ENCODE data around the gene DSCAML1. TPM values are rescaled to one million over a fixed set of nuclear protein-coding genes. Genes with fewer than 3 reads are reported as not detected.

DSCAML1 gene
- total RNA-seq, 2 donors from 2014 or later = 0.33 to 1.6 TPM

- no peak for ATAC-seq
- Histone ChIP-seq H3K9me3 (no peaks in the 10 kb centered on the region), H3K27me3 (no peaks in the 10 kb centered on the region), H3K36me3 (replicated peaks in 1 of 2; ENCODE audit: insufficient read depth in 1 of 2, low read depth in 2 of 2) (peaks cover 0 to 10% of the 10 kb centered on the region in 2 donors), H3K4me3 (no peak overlapping the region), H3K27ac (no peak overlapping the region), H3K4me1 (no peaks in the 10 kb centered on the region)
- TF ChIP-seq, protein P1, sequence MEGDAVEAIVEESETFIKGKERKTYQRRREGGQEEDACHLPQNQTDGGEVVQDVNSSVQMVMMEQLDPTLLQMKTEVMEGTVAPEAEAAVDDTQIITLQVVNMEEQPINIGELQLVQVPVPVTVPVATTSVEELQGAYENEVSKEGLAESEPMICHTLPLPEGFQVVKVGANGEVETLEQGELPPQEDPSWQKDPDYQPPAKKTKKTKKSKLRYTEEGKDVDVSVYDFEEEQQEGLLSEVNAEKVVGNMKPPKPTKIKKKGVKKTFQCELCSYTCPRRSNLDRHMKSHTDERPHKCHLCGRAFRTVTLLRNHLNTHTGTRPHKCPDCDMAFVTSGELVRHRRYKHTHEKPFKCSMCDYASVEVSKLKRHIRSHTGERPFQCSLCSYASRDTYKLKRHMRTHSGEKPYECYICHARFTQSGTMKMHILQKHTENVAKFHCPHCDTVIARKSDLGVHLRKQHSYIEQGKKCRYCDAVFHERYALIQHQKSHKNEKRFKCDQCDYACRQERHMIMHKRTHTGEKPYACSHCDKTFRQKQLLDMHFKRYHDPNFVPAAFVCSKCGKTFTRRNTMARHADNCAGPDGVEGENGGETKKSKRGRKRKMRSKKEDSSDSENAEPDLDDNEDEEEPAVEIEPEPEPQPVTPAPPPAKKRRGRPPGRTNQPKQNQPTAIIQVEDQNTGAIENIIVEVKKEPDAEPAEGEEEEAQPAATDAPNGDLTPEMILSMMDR (IDR thresholded peaks at IDR 0.05) = no peak
- no peak for TF ChIP-seq POLR2A (IDR thresholded peaks at IDR 0.05)
- no peak for DNase-seq
- 86 to 95% methylated on average over 7 to 14 of the region's 14 CpGs for WGBS, 2 donors
- intact Hi-C loops (cut with DNase I) = no loop called here
Observed at GRCh38 chr11:117410861-117411710, 385.9 kb downstream of the DSCAML1 start.

DNA sequence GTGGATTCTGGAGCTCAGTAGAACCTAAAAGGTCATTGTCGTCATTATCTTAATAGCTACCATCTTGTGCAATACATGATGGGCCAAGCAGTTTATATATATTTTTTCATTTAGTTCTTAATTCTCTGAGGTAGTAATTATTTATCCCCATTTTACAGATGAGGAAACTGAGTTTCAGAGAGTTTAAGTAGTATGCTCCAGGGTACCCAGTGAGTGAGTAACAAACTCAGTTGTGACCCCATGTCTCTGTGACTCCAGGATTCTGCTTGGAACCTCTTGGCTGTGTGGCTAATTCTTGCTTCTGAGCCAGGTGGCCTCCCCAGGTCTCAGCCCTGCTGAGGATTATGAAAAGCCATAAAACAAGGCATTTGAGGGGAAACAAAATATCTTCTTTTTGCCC lies 386.8 kb downstream of the DSCAML1 start:
- intact Hi-C loops (cut with DNase I) = no loop called here
- DNase-seq = no peak
- peaks cover 0 to 11% of the 10 kb centered on the region in 2 donors for H3K36me3 ChIP-seq (replicated peaks in 1 of 2; ENCODE audit: insufficient read depth in 1 of 2, low read depth in 2 of 2)

GRCh38 chr11:117409511-117409910 lies 387.5 kb downstream of the DSCAML1 start:
- TF ChIP-seq, protein P1 (IDR thresholded peaks at IDR 0.05) = no peak
- TF ChIP-seq POLR2A (IDR thresholded peaks at IDR 0.05) = no peak

More for the DNA sequence above, 386.8 kb downstream of the DSCAML1 start:
- Histone ChIP-seq H3K9me3 (no peaks in the 10 kb centered on the region), H3K4me1 (no peaks in the 10 kb centered on the region), H3K27ac (no peak overlapping the region), H3K4me3 (no peak overlapping the region), H3K27me3 (no peaks in the 10 kb centered on the region)
- TF ChIP-seq, protein P1 (IDR thresholded peaks at IDR 0.05) = no peak
- TF ChIP-seq POLR2A (IDR thresholded peaks at IDR 0.05) = no peak
- 89 to 96% methylated on average over 1 of the region's 1 CpG for WGBS, 2 donors
- ATAC-seq = no peak

GRCh38 chr11:117408356-117408755 lies 388.7 kb downstream of the DSCAML1 start:
- H3K9me3 ChIP-seq = no peaks in the 10 kb centered on the region
- H3K27ac ChIP-seq = no peak overlapping the region
- DNase-seq = no peak
- WGBS, 2 donors = 89 to 98% methylated on average over 3 of the region's 3 CpGs
- peaks cover 0 to 14% of the 10 kb centered on the region in 2 donors for H3K36me3 ChIP-seq (replicated peaks in 1 of 2; ENCODE audit: insufficient read depth in 1 of 2, low read depth in 2 of 2)
- H3K4me3 ChIP-seq = no peak overlapping the region
- H3K27me3 ChIP-seq = no peaks in the 10 kb centered on the region
- TF ChIP-seq, protein P1 (IDR thresholded peaks at IDR 0.05) = no peak
- no peak for TF ChIP-seq POLR2A (IDR thresholded peaks at IDR 0.05)
- ATAC-seq = no peak
- no peaks in the 10 kb centered on the region for H3K4me1 ChIP-seq
- intact Hi-C loops (cut with DNase I) = no loop called here

More at GRCh38 chr11:117409511-117409910, 387.5 kb downstream of the DSCAML1 start:
- DNase-seq (no peak), ATAC-seq (no peak)
- no peaks in the 10 kb centered on the region for H3K27me3 ChIP-seq
- H3K36me3 ChIP-seq (replicated peaks in 1 of 2; ENCODE audit: insufficient read depth in 1 of 2, low read depth in 2 of 2) = peaks cover 0 to 14% of the 10 kb centered on the region in 2 donors
- no peak overlapping the region for H3K27ac ChIP-seq
- no peaks in the 10 kb centered on the region for H3K9me3 ChIP-seq
- intact Hi-C loops (cut with DNase I) = no loop called here
- H3K4me3 ChIP-seq = no peak overlapping the region
- 90 to 93% methylated on average over 12 of the region's 12 CpGs for WGBS, 2 donors
- no peaks in the 10 kb centered on the region for H3K4me1 ChIP-seq
